NT2/D1 (cell line): Measurements from ENCODE around the gene RIMS4.

ENCODE experiments used
- DNase-seq: peaks from one replicate; pipeline ENCODE4 v3.0.0-alpha.2; 2011; ENCODE audit warnings: low read depth, low spot score
- H3K27me3 ChIP-seq: 2 replicates; pipeline ENCODE4 v1.6.0; 2011; ENCODE audit warnings: mild to moderate bottlenecking; ENCODE audit not compliant: insufficient read length, insufficient read depth
- H3K36me3 ChIP-seq: 2 replicates; pipeline ENCODE4 v1.6.1; 2011; ENCODE audit warnings: mild to moderate bottlenecking, low read length, mixed read lengths; ENCODE audit not compliant: insufficient read depth, insufficient read length
- H3K4me1 ChIP-seq: 2 replicates; pipeline ENCODE4 v1.5.1; 2011; ENCODE audit not compliant: insufficient read depth, insufficient read length
- H3K4me3 ChIP-seq: 2 replicates; pipeline ENCODE4 v1.5.1; 2011; ENCODE audit warnings: low read depth; ENCODE audit not compliant: insufficient read length
- H3K9ac ChIP-seq: 2 replicates; pipeline ENCODE4 v1.6.0; 2011; ENCODE audit warnings: low read depth; ENCODE audit not compliant: insufficient read length
- H3K9me3 ChIP-seq: 2 replicates; pipeline ENCODE4 v1.5.1; 2011; ENCODE audit warnings: mild to moderate bottlenecking, low read length; ENCODE audit not compliant: insufficient read depth
- SUZ12 ChIP-seq: IDR thresholded peaks from 2 replicates; pipeline ENCODE4 v1.6.1; 2011; ENCODE audit not compliant: insufficient read length, insufficient read depth; ENCODE audit errors: extremely low read depth
- YY1 ChIP-seq: IDR thresholded peaks from 2 replicates; pipeline ENCODE4 v1.6.1; 2011; ENCODE audit not compliant: insufficient read length, insufficient read depth
- ZNF274 ChIP-seq: IDR thresholded peaks from 2 replicates; pipeline ENCODE4 v1.6.1; 2011; ENCODE audit warnings: mild to moderate bottlenecking, low read depth, low read length

RIMS4 gene

GRCh38 chr20:44728801-44729443, 81.4 kb downstream of the RIMS4 start:
- no peak for DNase-seq

GRCh38 chr20:44727651-44728050, 82.7 kb downstream of the RIMS4 start:
- H3K4me3 ChIP-seq = no peak overlapping the region
- H3K27me3 ChIP-seq = no peaks in the 10 kb centered on the region
- H3K4me1 ChIP-seq = peaks cover 8% of the 10 kb centered on the region
- H3K9me3 ChIP-seq = no peaks in the 10 kb centered on the region
- DNase-seq = no peak
- H3K36me3 ChIP-seq = no peaks in the 10 kb centered on the region
- TF ChIP-seq YY1 (no peak), ZNF274 (no peak), SUZ12 (no peak)
- no peak overlapping the region for H3K9ac ChIP-seq

More at GRCh38 chr20:44728801-44729443, 81.4 kb downstream of the RIMS4 start:
- Histone ChIP-seq H3K27me3 (no peaks in the 10 kb centered on the region), H3K9me3 (no peaks in the 10 kb centered on the region), H3K4me1 (peaks cover 14% of the 10 kb centered on the region), H3K36me3 (no peaks in the 10 kb centered on the region), H3K4me3 (no peak overlapping the region), H3K9ac (no peak overlapping the region)
- TF ChIP-seq SUZ12 = no peak
- TF ChIP-seq ZNF274 = no peak
- no peak for TF ChIP-seq YY1

GRCh38 chr20:44727039-44727438, 83.3 kb downstream of the RIMS4 start:
- H3K27me3 ChIP-seq = no peaks in the 10 kb centered on the region
- no peaks in the 10 kb centered on the region for H3K9me3 ChIP-seq
- no peak overlapping the region for H3K9ac ChIP-seq
- DNase-seq = no peak
- peaks cover 8% of the 10 kb centered on the region for H3K4me1 ChIP-seq
- H3K4me3 ChIP-seq = no peak overlapping the region
- TF ChIP-seq ZNF274 (no peak), SUZ12 (no peak), YY1 (no peak)
- no peaks in the 10 kb centered on the region for H3K36me3 ChIP-seq

- Histone ChIP-seq H3K36me3 (no peaks in the 10 kb centered on the region), H3K4me3 (no peak overlapping the region), H3K4me1 (peaks cover 8% of the 10 kb centered on the region), H3K9me3 (no peaks in the 10 kb centered on the region), H3K9ac (no peak overlapping the region), H3K27me3 (no peaks in the 10 kb centered on the region)
- DNase-seq = no peak
- TF ChIP-seq ZNF274 = no peak
- no peak for TF ChIP-seq YY1
- no peak for TF ChIP-seq SUZ12
These were observed 84.5 kb downstream of the RIMS4 start for GRCh38 chr20:44725837-44726236.

- Histone ChIP-seq H3K9ac (no peak overlapping the region), H3K36me3 (no peaks in the 10 kb centered on the region), H3K4me3 (no peak overlapping the region), H3K4me1 (peaks cover 7% of the 10 kb centered on the region), H3K27me3 (no peaks in the 10 kb centered on the region), H3K9me3 (no peaks in the 10 kb centered on the region)
- DNase-seq = no peak
- TF ChIP-seq ZNF274 = no peak
- TF ChIP-seq YY1 = no peak
- no peak for TF ChIP-seq SUZ12
These were observed 85.8 kb downstream of the RIMS4 start for GRCh38 chr20:44724423-44725091.

GRCh38 chr20:44723798-44724362, 86.5 kb downstream of the RIMS4 start:
- H3K9ac ChIP-seq = no peak overlapping the region
- no peaks in the 10 kb centered on the region for H3K27me3 ChIP-seq
- no peak for TF ChIP-seq YY1
- no peaks in the 10 kb centered on the region for H3K9me3 ChIP-seq
- H3K4me1 ChIP-seq = peaks cover 6% of the 10 kb centered on the region
- no peak for DNase-seq
- H3K36me3 ChIP-seq = no peaks in the 10 kb centered on the region
- H3K4me3 ChIP-seq = no peak overlapping the region

- no peaks in the 10 kb centered on the region for H3K36me3 ChIP-seq
- H3K9me3 ChIP-seq = no peaks in the 10 kb centered on the region
- DNase-seq = no peak
- H3K9ac ChIP-seq = no peak overlapping the region
- no peaks in the 10 kb centered on the region for H3K27me3 ChIP-seq
- TF ChIP-seq YY1 (no peak), ZNF274 (no peak), SUZ12 (no peak)
- no peak overlapping the region for H3K4me3 ChIP-seq
- H3K4me1 ChIP-seq = peaks cover 6% of the 10 kb centered on the region
These were observed 87.0 kb downstream of the RIMS4 start for GRCh38 chr20:44723391-44723790.
